HCT116 (cell line): ENCODE measurements around the gene ASF1A. TPM values are rescaled to one million over a fixed set of nuclear protein-coding genes. Genes with fewer than 3 reads are reported as not detected.

Experiments
- ATAC-seq: fragments of 200-7000 bp; cut with Tn5 transposase; 2 replicates; pipeline ENCODE4 v1.9.1; 2020; ENCODE audit warnings: mild to moderate bottlenecking, moderate library complexity
- BruUV-seq: library from RNA; stranded (reverse); fragments of 400-500 nt; replicated peaks from 2 replicates; lab custom pipeline; 2021; lab: Mats Ljungman, UMichigan
- CTCF ChIA-PET: fragments of 300-600 bp; sonication (Branson Sonifier 250); formaldehyde crosslinking; loops from one replicate; lab custom pipeline; 2021; ENCODE audit warnings: antibody characterized with exemption; lab: Charles Lee
- POLR2A ChIA-PET: fragments of 300-600, 350-600 bp; sonication (Branson Sonifier 250); formaldehyde crosslinking; loops from one replicate; lab custom pipeline; 2021; ENCODE audit warnings: antibody characterized with exemption; lab: Charles Lee
- RAD21 ChIA-PET, 2 experiments: fragments of 300-600 bp; sonication (Branson Sonifier 250); formaldehyde crosslinking; loops; one replicate each; lab custom pipeline; 2023; ENCODE audit warnings: low total read pairs in 2 of 2; ENCODE audit not compliant: uncharacterized antibody in 2 of 2, unreplicated experiment in 2 of 2, low non-redundant PET in 1 of 2; lab: Charles Lee
- DNase-seq: peaks from one replicate; pipeline ENCODE4 v3.0.0-alpha.2; 2010; ENCODE audit warnings: low read depth, low spot score
- H2AFZ ChIP-seq: fragments of 200-600 bp; shearing (Covaris generic), sonication (generic); 2 replicates; pipeline ENCODE4 v1.6.1; 2017; ENCODE audit warnings: low read depth, mixed run types, mixed read lengths, antibody characterized with exemption, low read length; ENCODE audit not compliant: poor library complexity, severe bottlenecking
- H3K27ac ChIP-seq: 2 replicates; pipeline ENCODE4 v1.5.1; 2012; ENCODE audit warnings: low read depth, low read length
- H3K27me3 ChIP-seq: fragments of 200-600 bp; sonication (generic); 2 replicates; pipeline ENCODE4 v1.6.1; 2016; ENCODE audit warnings: mixed run types, low read length, mixed read lengths; ENCODE audit not compliant: insufficient read depth
- H3K36me3 ChIP-seq, 2 experiments: fragments of 200-500 bp in 1 of 2; fragments of 200-600 bp in 1 of 2; sonication (Bioruptor generic) in 1 of 2; sonication (generic) in 1 of 2; 2 replicates each; pipeline versions ENCODE4 v1.5.1 to v1.6.1; 2014 to 2016; ENCODE audit warnings: low read length in 2 of 2, inconsistent platforms in 1 of 2, mixed read lengths in 1 of 2, mixed run types in 1 of 2; ENCODE audit not compliant: insufficient read depth in 2 of 2, control insufficient read depth in 1 of 2
- H3K4me1 ChIP-seq, 2 experiments: fragments of 200-600 bp in 1 of 2; sonication (generic) in 1 of 2; 2 replicates each; pipeline versions ENCODE4 v1.5.1 to v1.6.1; 2012 to 2017; ENCODE audit warnings: low read length in 2 of 2, inconsistent platforms in 1 of 2, mild to moderate bottlenecking in 1 of 2, mixed read lengths in 1 of 2, mixed run types in 1 of 2, moderate library complexity in 1 of 2; ENCODE audit not compliant: insufficient read depth in 2 of 2, control insufficient read depth in 1 of 2
- H3K4me2 ChIP-seq: fragments of 200-600 bp; sonication (generic); 2 replicates; pipeline ENCODE4 v1.6.1; 2017; ENCODE audit warnings: mixed run types, low read length, mixed read lengths
- H3K4me3 ChIP-seq, 2 experiments: fragments of 200-600 bp in 1 of 2; sonication (generic) in 1 of 2; replicated peaks in 1 of 2; 2 replicates each; pipeline ENCODE4 v1.5.1; 2011 to 2016; ENCODE audit warnings: low read length in 2 of 2, control low read depth in 1 of 2, low read depth in 1 of 2, mild to moderate bottlenecking in 1 of 2, mixed read lengths in 1 of 2, mixed run types in 1 of 2
- H3K79me2 ChIP-seq: fragments of 200-600 bp; sonication (generic); 2 replicates; pipeline ENCODE4 v1.6.1; 2017; ENCODE audit warnings: mild to moderate bottlenecking, mixed run types, low read length, moderate library complexity, mixed read lengths; ENCODE audit not compliant: insufficient read depth
- H3K9ac ChIP-seq: fragments of 200-600 bp; sonication (generic); 2 replicates; pipeline ENCODE4 v1.6.1; 2016; ENCODE audit warnings: low read length, mixed read lengths
- H3K9me2 ChIP-seq: fragments of 200-600 bp; sonication (generic), shearing (Covaris generic); 2 replicates; pipeline ENCODE4 v1.6.1; 2017; ENCODE audit warnings: mixed run types, mild to moderate bottlenecking, moderate library complexity; ENCODE audit not compliant: insufficient read depth
- H3K9me3 ChIP-seq, 2 experiments: fragments of 200-500 bp in 1 of 2; fragments of 200-600 bp in 1 of 2; sonication (Bioruptor generic) in 1 of 2; sonication (generic) in 1 of 2; 2 replicates each; pipeline ENCODE4 v1.6.1; 2014 to 2017; ENCODE audit warnings: low read length in 2 of 2, mixed read lengths in 2 of 2, inconsistent platforms in 1 of 2, low read depth in 1 of 2, mild to moderate bottlenecking in 1 of 2, mixed run types in 1 of 2, moderate library complexity in 1 of 2; ENCODE audit not compliant: control insufficient read depth in 1 of 2, insufficient read depth in 1 of 2
- H4K20me1 ChIP-seq: fragments of 200-600 bp; sonication (generic), shearing (Covaris generic); 2 replicates; pipeline ENCODE4 v1.6.1; 2017; ENCODE audit warnings: mixed run types, mild to moderate bottlenecking, moderate library complexity; ENCODE audit not compliant: insufficient read depth
- CEBPB ChIP-seq: IDR thresholded peaks from 2 replicates; pipeline ENCODE4 v1.6.1; 2012; ENCODE audit warnings: low read depth
- EGR1 ChIP-seq: IDR thresholded peaks from 2 replicates; pipeline ENCODE4 v1.6.1; 2012; ENCODE audit warnings: low read depth
- ELF1 ChIP-seq: IDR thresholded peaks from 2 replicates; pipeline ENCODE4 v1.6.1; 2012; ENCODE audit warnings: low read depth, borderline replicate concordance
- EZH2phosphoT487 ChIP-seq: fragments of 200-600 bp; IDR thresholded peaks from 2 replicates; pipeline ENCODE4 v1.6.1; 2018; ENCODE audit warnings: antibody characterized with exemption, borderline replicate concordance
- FOSL1 ChIP-seq: IDR thresholded peaks from 2 replicates; pipeline ENCODE4 v1.6.1; 2012; ENCODE audit warnings: low read depth
- POLR2AphosphoS5 ChIP-seq: IDR thresholded peaks from 2 replicates; pipeline ENCODE4 v1.6.1; 2011; ENCODE audit warnings: mild to moderate bottlenecking, low read depth, low read length, moderate library complexity
- SRF ChIP-seq: IDR thresholded peaks from 2 replicates; pipeline ENCODE4 v1.6.1; 2012; ENCODE audit warnings: low read depth
- ZNF274 ChIP-seq: fragments of 200-500 bp; sonication (Bioruptor generic); IDR thresholded peaks from 2 replicates; pipeline ENCODE4 v1.6.1; 2014; ENCODE audit warnings: mild to moderate bottlenecking, low read depth, low read length, inconsistent platforms
- intact Hi-C: fragments of 100-400 bp; cut with micrococcal nuclease; formaldehyde crosslinking; loops from 2 replicates; pipeline ENCODE4 v1.10.0; 2022
- total RNA-seq: library from RNA; stranded (reverse); gene quantifications from one replicate; pipeline ENCODE4 v1.2.1, GENCODE V29; 2021; ENCODE audit not compliant: unreplicated experiment
- TF ChIP-seq, protein P1 (sequence below): IDR thresholded peaks from 2 replicates; pipeline ENCODE4 v1.6.1; 2011; ENCODE audit warnings: mild to moderate bottlenecking, low read length, moderate library complexity; ENCODE audit not compliant: insufficient replicate concordance; ENCODE audit errors: extremely low read depth
- TF ChIP-seq, protein P2 (sequence below), 3 experiments: fragments of 200-600 bp in 1 of 3; sonication (generic) in 1 of 3; IDR thresholded peaks in 2 of 3; conservative IDR thresholded peaks in 1 of 3; 2 replicates each; pipeline ENCODE4 v1.5.1; 2012 to 2017; ENCODE audit warnings: low read depth in 2 of 3, low read length in 2 of 3, antibody characterized with exemption in 1 of 3, borderline replicate concordance in 1 of 3, control low read depth in 1 of 3, mild to moderate bottlenecking in 1 of 3, mixed read lengths in 1 of 3, mixed run types in 1 of 3, moderate library complexity in 1 of 3; ENCODE audit not compliant: insufficient read depth in 1 of 3

Gene ASF1A
- total RNA-seq, 1 experiment from 2014 or later: 23.3 TPM

DNA sequence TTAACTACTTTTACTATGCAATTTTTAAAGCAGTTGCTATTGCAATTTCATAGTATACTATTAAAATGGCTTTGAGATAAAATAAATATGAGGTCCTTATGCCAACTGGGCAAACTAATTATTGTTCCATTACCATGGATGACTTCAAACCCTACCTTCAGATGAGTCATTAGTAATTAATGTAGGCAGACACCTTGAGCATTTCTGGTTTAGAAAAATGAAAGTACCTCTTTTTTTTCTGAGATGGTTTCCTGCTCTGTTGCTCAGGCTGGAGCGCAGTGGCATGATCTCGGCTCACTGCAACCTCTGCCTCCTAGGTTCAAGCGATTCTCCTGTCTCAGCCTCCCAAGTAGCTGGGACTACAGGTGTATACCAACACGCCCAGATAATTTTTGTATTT, 11.9 kb downstream of the ASF1A start (continued):
- TF ChIP-seq, protein P1, sequence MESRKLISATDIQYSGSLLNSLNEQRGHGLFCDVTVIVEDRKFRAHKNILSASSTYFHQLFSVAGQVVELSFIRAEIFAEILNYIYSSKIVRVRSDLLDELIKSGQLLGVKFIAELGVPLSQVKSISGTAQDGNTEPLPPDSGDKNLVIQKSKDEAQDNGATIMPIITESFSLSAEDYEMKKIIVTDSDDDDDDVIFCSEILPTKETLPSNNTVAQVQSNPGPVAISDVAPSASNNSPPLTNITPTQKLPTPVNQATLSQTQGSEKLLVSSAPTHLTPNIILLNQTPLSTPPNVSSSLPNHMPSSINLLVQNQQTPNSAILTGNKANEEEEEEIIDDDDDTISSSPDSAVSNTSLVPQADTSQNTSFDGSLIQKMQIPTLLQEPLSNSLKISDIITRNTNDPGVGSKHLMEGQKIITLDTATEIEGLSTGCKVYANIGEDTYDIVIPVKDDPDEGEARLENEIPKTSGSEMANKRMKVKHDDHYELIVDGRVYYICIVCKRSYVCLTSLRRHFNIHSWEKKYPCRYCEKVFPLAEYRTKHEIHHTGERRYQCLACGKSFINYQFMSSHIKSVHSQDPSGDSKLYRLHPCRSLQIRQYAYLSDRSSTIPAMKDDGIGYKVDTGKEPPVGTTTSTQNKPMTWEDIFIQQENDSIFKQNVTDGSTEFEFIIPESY: no peak

DNA sequence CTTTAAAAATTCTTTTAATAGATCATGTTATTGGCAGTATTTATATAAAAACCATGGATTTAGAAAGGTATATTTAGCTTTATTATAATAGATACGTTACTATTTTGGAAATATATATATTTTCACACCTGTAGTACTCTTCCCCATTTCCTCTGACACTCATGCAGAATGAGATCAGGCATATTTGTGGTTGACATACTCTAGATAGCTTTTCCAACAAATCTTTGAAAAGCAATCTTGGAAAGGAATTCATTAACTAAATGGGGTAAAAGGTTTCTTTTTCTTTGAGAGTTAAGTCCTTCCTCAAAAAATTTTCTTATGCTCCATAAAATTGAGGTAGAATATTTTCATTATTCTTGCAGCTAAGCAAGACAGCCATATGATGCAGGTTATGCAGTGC, 14.5 kb downstream of the ASF1A start:
- no peaks in the 10 kb centered on the region for H3K27me3 ChIP-seq
- H2AFZ ChIP-seq: no peak overlapping the region
- DNase-seq (no peak), ATAC-seq (no peak)
- no peak overlapping the region for H3K4me3 ChIP-seq
- H3K27ac ChIP-seq: no peak overlapping the region
- H3K79me2 ChIP-seq: peaks cover 19% of the 10 kb centered on the region; the same call in 1 of the 2 replicates
- no peak for TF ChIP-seq SRF
- TF ChIP-seq ELF1: no peak
- no peak for TF ChIP-seq FOSL1
- no peak for TF ChIP-seq EGR1
- TF ChIP-seq ZNF274: no peak
- TF ChIP-seq EZH2phosphoT487: no peak
- no peak for TF ChIP-seq POLR2AphosphoS5
- TF ChIP-seq CEBPB: no peak
- TF ChIP-seq, protein P2, sequence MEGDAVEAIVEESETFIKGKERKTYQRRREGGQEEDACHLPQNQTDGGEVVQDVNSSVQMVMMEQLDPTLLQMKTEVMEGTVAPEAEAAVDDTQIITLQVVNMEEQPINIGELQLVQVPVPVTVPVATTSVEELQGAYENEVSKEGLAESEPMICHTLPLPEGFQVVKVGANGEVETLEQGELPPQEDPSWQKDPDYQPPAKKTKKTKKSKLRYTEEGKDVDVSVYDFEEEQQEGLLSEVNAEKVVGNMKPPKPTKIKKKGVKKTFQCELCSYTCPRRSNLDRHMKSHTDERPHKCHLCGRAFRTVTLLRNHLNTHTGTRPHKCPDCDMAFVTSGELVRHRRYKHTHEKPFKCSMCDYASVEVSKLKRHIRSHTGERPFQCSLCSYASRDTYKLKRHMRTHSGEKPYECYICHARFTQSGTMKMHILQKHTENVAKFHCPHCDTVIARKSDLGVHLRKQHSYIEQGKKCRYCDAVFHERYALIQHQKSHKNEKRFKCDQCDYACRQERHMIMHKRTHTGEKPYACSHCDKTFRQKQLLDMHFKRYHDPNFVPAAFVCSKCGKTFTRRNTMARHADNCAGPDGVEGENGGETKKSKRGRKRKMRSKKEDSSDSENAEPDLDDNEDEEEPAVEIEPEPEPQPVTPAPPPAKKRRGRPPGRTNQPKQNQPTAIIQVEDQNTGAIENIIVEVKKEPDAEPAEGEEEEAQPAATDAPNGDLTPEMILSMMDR (IDR thresholded peaks at IDR 0.05 in 2 of 3, conservative IDR thresholded peaks at IDR 0.05 in 1 of 3; ENCODE audit: borderline replicate concordance in 1 of 3, insufficient read depth in 1 of 3, low read depth in 2 of 3, low read length in 2 of 3): no peak
- no TSS peak for BruUV-seq
- CTCF ChIA-PET: no interaction called here
- H3K9me3 ChIP-seq: no peaks in the 10 kb centered on the region
- no peaks in the 10 kb centered on the region for H3K9me2 ChIP-seq
- intact Hi-C loops: no loop called here
- no peaks in the 10 kb centered on the region for H3K4me1 ChIP-seq
- RAD21 ChIA-PET: no interaction called here
- no peaks in the 10 kb centered on the region for H4K20me1 ChIP-seq
- no peak overlapping the region for H3K4me2 ChIP-seq
- H3K36me3 ChIP-seq: peaks cover 42 to 49% of the 10 kb centered on the region in 2 experiments
- POLR2A ChIA-PET: no interaction called here
- no peak overlapping the region for H3K9ac ChIP-seq
